Left hindlimb (tissue), 1 donor: ENCODE results near the gene ARMC9.
"Not testable (repeated sequence)": the region's sequence is repeated elsewhere in the genome, so short reads cannot be mapped to it uniquely, and the experiment has no call there.

Experiments
- DNase-seq: peaks from one replicate; pipeline ENCODE4 v3.0.0-alpha.2; 2018

Gene ARMC9

DNA sequence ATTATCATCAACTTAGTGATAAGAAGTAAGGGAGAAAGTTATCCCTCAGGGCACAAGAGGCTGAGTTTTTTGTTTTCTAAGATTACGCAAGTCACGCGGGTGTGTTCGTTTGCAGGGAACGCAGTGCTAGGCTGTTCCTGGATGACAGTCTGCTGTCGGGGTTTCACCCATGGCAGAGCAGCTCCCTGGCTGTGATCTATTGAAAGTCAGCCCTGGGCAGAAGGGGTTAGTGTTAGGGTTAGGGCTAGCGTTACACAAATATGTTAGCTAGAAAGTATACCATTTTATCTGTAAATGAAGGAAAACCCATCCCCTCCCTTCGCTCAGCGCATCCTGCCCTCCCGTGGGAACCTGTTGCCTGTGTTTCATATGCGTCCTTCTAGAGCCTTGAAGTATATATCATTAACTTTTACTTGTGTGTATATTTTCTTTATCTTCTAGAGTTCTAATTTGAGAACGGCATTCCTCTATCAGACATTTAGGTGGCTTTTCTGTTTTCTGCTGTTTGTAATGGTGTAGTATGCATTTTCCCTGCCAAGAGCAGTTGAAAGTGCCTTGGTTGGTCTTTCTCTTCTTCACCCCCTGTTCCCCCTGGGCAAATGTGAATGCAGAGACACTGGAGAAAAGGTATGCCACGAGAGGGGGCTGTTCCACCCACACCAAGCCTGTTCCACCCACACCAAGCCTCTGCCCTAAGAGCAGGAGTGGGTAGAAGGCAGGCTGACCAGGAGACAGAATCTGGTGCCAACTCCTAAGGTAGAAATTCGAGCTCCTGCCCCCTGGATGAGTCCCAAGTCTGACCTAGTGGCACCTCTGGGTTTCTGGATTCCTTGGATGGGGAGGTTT lies 47.0 kb downstream of the ARMC9 start:
- no peak for DNase-seq

DNA sequence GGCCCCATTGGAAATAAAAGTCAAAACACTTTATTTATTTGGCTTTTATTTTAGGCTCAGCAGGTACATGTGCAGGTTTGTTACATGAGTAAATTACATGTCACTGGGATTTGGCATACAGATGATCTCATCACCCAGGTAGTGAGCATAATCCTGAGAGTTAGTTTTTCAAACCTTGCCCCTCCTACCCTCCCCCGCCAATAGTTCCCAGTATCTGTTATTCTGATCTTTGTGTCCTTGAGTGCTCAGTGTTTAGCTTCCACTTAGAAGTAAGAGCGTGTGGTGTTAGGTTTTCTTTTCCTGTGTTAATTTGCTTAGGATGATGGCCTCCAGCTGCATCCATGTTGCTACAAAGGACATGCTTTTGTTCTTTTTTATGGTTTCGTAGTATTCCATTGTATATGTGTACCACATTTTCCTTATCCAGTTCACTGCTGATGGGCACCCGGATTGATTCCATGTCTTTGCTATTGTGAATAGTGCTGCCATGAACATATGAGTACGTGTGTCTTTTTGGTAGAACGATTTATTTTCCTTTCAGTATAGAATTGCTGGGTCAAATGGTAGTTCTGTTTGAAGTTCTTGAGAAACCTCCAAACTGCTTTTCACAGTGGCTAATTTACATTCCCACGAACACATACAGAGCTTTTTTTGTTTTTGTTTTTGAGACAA lies 47.9 kb downstream of the ARMC9 start:
- no peak for DNase-seq

DNA sequence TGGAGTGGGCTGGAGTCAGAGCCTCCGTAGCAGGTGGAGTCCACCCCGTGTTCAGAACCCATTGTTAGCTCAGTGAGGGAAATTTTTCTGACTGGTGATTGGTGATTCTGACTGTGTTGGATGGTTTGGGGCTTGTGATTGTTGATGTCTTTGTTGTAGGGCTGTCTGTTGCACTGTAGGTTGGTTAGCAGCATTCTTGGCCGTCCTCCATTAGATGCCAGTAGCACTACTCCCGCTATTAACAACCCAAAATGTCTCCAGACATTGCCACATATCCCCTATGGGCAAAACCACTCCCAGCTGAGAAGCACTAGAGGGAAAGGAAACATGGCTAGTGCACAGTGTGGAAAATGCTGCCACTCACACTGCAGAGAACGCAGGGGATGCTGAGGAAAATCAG lies 51.7 kb downstream of the ARMC9 start:
- no peak for DNase-seq

DNA sequence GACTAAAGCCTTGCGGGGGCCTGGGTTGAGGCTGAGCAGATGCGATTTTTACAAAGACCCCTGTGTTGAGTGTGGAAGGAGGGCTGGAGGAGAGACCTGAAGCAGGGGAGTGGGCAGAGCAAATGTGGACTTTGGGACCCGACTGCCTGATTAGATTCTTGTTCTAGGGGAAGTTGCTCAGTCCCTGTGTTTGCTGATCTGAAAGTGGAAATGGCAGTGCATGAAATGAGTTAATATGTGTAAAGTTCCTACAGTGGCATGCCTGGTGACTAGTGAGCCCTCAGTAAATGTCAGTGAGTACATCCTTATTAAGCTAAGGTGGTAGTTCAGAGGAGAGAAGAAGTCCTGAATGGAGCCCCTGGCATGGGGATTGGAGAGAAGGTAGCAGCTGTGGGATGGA lies 52.3 kb downstream of the ARMC9 start:
- no peak for DNase-seq

DNA sequence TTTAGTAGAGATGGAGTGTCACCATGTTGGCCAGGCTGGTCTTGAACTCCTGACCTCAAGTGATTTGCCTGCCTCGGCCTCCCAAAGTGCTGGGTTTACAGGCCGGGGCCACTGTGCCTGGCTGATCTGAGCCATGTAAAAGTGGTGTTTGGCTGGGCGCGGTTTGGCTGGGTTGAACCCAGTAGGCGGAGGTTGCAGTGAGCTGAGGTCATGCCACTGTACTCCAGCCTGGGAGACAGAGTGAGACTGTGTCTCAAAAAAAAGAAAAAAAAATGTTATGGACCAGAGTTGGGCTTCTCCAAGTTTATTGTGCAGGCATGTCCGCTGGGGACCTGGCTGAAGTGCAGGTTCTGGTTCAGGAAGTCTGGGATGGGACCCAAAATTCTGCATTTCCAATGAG lies 54.9 kb downstream of the ARMC9 start:
- not testable (repeated sequence) for DNase-seq

DNA sequence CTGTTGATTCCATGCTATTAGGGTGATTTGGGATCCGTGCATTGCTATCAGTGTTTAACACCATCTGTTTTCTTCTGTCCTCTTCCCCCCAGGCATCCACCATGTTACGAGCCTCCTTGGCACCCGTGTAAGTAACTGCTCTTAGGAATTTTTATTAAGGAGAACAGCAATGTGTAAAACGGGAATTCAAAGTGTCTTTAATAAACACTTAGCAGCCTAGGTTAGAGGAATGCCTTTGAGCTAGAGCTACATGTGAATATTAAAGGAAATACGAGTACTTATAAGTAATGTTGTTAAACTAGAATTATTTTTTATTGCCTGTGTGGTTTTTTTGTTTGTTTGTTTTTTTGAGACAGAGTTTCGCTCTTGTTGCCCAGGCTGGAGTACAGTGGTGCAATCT lies 58.1 kb downstream of the ARMC9 start:
- DNase-seq = no peak

DNA sequence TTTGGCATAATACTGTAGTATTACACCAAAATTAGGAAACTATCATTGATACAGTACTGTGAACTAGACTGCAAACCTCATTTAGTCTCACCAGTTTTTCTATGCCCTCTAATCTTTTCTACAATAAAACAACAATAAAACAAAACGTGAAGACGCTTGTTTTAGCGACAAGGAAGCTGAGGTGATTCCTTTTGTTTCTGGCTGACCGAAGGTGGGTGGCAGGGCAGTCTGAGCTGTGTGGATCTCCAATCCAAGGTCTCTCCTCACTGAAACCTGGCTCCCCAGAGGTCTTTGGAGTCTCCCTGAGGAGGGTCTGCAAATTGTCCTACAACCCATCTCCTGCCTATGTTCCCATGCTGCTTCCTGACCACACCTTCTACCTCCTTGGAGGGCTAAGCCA lies 59.3 kb downstream of the ARMC9 start:
- no peak for DNase-seq

DNA sequence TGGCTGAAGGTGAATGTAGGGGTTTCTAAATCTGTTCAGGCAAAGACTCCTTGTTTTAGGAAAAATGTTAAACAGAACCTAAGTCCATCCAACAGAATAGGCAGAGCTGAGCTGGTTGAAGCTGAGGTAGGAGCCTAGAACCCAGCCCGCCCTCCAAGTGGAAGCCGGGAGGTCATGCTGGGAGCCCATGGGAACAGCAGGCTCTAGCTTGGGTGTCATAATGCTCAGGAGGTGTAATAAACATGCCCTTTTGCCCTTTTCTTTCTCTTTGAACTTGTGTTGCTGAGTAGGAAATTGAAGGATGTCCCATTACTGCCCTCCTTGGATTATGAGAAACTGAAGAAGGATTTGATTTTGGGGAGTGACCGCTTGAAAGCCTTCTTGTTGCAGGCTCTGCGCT lies 60.3 kb downstream of the ARMC9 start:
- no peak for DNase-seq

DNA sequence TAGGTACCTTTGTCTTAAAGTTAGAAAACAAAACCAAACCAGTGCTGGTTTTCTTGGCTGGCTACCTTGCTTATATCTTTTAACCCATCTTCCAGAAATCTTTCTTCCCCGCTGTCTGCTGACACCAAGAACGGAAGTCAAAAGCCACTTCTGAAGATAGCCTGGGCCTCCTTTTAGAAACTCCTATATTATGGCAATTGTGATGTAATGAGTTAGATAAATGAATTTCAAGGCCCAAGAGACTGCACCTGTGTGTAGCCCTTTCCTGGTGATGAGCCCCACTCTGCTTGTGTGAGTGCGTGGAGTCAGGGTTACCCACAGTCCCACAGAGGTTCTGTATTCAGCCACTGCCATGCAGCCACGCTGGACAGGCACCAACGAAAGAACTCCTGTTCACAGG lies 60.7 kb downstream of the ARMC9 start:
- no peak for DNase-seq

DNA sequence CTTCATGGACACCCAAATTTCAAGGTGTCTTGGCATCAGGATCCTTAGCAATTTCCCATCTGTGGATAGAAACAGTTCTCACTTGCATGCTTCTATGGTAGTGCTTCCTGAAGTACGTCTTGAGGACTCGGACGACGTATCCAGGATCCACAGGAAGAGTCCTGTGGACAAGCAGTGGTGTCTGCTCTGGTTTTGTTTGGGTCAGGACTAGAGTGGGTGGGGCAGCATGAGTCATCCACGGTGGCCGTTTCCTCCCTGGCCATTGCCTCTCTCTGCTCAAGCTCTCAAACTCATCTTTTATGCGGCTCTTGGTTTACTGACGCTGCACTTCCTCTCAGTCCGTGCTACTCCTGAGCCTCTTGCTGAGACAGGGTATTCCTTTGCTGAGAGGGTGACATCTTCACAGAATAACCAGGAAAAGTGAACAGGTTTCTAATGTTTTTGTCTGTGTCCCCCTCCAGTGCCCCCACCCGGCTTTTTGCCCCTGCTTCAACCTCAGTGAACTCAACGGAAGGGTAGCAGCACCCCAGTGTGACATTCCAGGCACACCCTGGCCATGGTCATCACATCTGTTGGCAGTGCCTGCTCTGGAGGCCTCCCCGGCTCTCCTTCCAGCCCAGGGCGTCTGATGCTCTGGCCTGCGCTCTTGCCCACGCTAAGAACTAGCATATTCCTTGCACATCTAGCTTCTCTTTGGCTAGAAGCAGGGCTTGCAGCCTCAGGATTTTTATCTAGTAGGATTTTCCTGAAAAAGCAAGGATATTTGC lies 62.2 kb downstream of the ARMC9 start:
- no peak for DNase-seq

DNA sequence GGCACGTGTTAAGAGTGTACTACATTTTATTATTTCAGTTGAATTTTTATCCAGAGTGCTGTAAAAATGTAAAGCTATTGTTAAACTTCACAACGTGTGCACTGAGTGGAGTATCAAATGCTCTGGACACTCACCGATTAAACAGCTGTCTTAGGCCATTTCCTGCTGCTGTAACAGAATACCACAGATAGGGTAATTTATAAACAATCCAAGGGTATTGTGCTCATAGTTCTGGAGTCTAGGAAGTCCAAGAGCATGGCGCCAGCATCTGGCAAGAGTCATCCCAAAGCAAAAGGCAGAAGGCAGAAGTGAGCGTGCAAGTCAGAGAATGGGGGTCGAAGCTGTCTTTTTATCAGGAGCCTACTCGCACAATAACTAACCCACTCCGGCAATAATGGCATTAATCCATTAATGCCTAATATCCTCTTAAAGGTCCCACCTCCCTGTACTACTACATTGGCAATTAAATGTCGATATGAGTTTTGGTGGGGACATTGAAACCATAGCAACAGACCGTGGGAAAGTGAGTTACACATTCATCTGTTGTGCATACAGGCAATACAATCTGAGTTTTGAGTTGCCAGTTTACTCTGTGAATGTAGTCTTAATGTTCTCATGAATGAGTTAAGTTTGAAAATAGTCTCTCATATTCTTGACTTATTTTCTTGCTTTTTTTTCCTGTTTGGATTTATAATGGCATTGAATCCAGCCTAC lies 64.8 kb downstream of the ARMC9 start:
- DNase-seq = no peak

DNA sequence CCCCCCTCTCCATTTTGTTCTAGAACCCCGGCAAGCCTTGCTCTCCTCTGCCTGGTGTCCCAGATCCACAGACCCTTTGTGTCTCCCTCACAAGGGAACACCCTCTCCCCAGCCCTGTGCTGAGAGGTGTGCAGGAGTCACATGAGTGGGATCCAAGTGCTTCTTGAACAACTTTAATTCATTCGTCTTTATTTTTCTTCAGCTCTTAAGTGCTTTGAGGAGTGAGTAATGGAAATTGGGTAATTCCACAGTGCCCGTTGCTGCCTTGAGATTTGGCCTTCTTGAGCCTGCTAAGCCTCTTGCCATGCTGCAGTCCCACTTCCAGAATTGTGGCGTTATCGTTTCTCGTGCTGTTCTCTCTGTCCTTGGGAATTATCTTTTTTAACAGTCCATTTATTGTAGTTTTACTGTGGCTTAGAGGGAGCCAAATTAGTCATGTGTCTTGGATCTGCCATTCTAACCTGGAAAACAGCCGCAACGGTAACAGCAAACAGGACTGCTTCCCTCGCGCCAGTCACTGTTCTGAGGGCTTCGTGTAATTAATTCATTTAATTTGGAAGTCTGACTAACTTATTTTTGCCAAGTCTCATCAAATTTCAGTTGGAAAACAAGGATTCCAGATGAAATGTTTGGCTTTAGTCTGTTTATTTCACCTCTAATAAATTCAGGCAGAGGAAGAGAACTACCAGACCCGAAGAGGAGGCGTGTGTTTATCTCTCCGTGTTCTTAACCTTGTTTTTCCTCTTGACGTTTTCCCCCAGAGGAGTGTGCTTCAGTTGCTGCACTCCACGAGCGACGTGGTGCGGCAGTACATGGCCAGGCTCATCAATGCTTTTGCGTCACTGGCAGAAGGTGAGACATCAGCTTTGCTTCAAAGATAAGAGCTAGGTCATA lies 72.0 kb downstream of the ARMC9 start:
- no peak for DNase-seq

DNA sequence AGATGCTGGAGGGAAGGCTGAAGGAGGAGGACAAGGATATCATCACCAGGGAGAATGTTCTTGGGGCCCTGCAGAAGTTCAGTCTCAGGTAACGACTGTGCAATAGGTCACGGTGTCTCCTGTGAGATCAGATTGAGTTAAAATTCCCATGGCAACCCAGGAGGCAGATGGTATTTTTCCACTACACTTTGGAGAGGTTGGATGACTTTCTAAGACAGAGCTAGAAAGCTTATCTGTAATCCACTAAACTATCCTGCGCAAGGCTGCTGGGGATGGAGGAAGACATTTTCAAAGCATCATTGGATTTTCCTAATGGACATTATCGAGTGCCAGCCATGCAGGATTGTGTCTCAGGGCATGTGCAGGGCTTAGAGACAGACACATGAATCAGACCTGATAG lies 74.6 kb downstream of the ARMC9 start:
- DNase-seq = no peak

DNA sequence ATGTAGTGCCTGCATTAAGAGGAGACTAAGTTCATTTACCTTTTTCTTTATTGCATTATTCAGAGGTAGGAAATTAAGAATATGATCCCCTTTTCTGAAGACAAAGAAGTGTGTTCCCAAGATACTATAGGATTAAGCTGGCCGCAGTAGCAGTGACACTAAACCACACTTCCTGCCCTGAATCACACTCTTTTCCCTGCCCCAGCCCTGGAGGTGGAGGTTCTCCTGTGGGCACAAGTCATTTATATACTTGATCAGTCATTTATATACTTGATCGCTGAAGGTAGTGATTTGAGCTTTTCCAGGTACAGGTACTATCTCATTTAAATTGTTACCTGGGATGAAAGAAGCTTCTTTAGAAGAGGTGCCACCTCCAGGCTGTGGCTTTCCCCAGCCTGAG lies 78.6 kb downstream of the ARMC9 start:
- no peak for DNase-seq

DNA sequence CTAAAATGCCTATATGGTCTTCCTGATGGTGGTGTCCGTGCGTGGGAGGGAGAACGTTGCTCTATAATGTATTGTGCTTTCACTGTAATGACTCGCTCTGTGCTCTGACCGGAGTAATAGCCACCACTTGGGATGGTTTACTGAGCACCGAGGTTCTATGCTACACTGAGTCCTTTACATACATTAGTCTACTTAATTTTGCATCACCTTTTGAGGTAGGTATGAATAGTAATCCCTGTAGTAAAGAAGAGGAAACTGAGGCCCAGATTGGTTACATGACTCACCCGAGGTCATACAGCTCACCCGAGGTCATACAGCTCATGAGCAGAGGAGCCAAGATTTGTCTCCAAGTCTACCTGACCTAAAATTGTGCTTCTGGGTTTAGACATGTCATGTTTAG lies 79.5 kb downstream of the ARMC9 start:
- DNase-seq = no peak

DNA sequence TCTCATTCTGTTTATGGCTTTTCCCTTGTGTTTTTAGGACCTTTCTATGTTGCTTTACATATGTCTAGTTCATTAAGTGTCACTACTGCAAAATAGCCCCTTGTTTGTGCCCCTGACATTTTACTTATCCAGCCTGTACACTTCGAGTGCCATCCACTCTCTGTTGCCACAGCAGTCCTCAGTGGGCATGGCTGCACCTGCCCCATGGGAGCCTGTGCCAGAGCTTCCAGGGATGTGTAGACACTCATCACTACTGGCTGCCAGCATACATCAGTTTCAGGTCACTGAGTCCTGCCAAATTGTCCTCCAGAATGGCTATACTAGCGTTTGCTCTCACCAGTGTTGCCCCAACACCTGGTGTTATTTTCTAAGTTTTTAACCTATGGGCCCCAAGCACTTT lies 80.4 kb downstream of the ARMC9 start:
- no peak for DNase-seq

DNA sequence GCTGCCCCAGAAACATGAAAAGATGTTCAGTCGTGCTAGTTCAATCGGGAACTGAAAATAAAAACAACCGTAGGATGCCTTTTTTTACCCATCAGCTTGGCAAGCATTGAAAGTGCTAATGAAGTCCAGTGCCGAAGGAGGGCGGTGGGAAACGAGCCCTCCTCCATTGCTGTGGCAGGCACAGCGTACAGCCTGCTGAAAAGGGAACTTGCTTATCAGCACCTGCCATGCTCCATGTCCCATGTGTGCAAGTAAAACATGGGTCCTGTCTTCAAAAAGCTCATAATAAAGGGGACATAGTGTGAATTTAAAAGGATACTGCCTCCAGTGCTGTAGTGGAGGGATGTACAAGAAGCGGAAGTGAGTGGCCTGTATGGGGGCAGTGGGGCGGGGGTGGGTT lies 82.4 kb downstream of the ARMC9 start:
- DNase-seq = no peak

DNA sequence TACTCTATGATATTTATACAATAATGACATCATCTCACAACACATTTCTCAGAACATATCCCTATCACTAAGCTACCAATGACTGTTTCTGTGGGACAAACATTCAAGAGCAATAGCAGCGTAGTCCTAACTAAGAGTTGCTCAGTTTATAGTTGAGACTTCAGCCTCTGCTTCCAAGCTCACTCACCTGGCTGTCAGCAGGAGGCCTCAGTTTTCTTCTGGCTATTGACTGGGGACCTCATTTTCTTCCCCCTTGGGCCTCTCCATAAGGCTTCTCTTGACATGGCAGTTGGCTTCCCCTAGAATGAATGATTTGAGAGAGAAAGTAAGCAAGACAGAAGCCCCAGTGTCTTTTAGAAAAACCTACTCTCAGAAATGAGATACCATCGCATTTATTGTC lies 85.9 kb downstream of the ARMC9 start:
- DNase-seq = no peak

DNA sequence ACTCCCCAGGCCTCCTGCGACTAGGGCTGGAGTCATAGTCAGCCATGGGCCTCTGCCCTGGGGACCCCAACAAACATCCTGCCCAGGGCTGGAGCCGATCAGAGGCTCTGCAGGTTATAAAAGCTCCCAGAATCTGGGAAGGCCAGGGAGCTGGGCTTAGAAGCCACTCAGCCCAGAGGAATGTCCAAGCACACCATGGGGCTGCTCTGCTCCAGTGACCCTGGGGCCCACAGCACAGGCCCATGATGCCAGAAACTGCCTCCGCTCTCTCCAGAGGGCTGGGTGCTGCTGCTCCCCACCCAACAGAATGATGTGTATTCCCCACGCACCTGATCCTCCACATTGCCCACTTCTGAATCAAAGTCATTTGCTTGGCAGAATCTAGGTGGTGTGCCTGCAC lies 88.5 kb downstream of the ARMC9 start:
- no peak for DNase-seq

DNA sequence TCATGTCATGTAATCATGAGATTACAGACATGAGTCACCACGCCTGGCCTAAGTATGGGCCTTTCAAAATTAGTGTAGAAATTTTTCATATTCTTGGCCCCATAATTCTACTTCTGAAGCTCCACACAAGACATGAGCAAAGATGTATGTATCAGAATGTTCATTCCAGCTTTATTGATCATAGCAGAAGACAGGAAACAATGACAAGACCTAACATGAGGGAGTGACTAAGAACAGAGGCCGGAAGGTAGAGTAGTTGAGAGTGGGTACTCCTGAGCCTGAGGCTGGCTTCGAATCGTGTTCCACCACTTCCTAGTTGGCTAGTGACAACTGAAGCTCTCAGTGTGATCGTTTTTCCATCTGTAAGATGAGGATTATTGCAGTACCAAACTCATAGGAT lies 89.3 kb downstream of the ARMC9 start:
- no peak for DNase-seq

DNA sequence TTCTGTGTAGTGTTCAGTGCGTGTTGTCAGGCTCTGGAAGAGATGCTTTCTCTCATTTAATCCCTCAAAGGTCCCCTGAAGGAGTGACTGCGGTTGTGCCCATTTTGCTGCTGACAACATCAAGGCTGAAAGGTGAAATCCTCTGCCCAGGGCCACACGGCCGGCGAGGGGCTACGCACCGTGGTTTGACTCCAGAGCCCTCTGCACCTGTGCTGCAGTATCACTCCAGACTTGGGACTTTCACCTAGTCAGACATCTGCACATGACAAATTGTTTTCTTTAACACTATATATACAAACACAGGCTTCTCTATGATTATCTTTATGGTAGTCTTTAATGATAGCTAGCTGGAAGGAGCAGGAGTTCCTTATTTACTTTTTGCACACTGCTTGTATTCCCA lies 90.2 kb downstream of the ARMC9 start:
- DNase-seq = no peak

DNA sequence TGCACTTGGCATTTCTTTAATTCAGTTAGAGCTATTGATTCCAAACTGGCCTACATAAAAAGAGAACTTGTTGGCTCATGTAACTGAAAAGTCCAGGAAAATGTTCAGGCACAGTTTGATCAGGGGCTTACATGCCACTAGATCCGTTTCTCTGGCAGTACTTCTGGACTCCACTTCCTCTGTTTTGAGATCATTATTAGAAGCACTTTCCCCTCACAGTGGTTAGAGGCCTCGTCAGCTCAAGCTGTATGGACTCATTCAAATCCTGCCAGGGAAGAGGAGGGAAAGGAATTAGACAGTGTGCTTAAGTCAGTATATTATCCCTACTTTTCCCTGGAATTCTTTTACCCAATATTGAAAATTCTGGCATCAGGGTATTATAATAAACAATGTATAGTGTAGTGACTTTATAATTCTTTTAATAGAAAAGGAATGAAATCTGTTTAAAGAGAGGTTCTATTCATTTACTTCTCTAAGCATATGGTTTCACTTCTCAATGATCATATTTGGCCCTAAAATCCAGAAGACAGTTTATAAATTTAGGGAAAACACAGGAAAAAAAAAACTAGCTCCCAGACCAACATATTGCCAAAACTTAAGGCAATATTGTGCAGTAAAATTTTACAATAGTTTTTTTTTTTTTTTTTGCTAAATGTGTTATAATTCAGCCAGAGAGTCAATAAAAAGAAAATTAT lies 92.0 kb downstream of the ARMC9 start:
- DNase-seq = no peak
